A549 (cell line): ENCODE data around the gene SPEM1. TPM values are rescaled to one million over a fixed set of nuclear protein-coding genes. Genes with fewer than 3 reads are reported as not detected.

Experiments used
- ATAC-seq, 2 experiments: fragments of 200-7000 bp in 1 of 2; fragments of >200 bp in 1 of 2; cut with Nextera tagmentation in 1 of 2; cut with Tn5 transposase in 1 of 2; 3 replicates each; pipeline versions ENCODE4 v1.8.0 to v1.9.1; 2018 to 2020; ENCODE audit warnings: mild to moderate bottlenecking in 1 of 2, moderate library complexity in 1 of 2
- CTCF ChIA-PET: fragments of 300-600 bp; sonication (Branson Sonifier 250); formaldehyde crosslinking; extraction: SDS; loops from one replicate; lab custom pipeline; 2021; ENCODE audit warnings: antibody characterized with exemption, inconsistent platforms; lab: Yijun Ruan, JAX
- POLR2A ChIA-PET: fragments of 350-600 bp; formaldehyde crosslinking; extraction: SDS; loops from one replicate; lab custom pipeline; 2021; ENCODE audit warnings: antibody characterized with exemption, inconsistent platforms; lab: Yijun Ruan, JAX
- DNase-seq, 2 experiments: peaks; one replicate each; pipeline versions ENCODE4 v3.0.0 to v3.0.0-alpha.2; 2011 to 2016; ENCODE audit warnings: low read depth in 1 of 2, low spot score in 1 of 2
- FAIRE-seq: peaks from 2 replicates; lab custom pipeline; 2011; peaks lifted over from hg19 to GRCh38; lab: Jason Lieb, UNC
- H3K27ac ChIP-seq, 2 experiments: fragments of >200 bp; sonication (Bioruptor Twin); formaldehyde crosslinking; 3 replicates each; pipeline ENCODE4 v1.5.1; 2016 to 2017
- H3K4me1 ChIP-seq: fragments of >200 bp; sonication (Bioruptor Twin); formaldehyde crosslinking; 3 replicates; pipeline ENCODE4 v1.6.1; 2016
- H3K4me2 ChIP-seq: fragments of >200 bp; sonication (Bioruptor Twin); formaldehyde crosslinking; 3 replicates; pipeline ENCODE4 v1.6.1; 2016
- H3K4me3 ChIP-seq: fragments of >200 bp; sonication (Bioruptor Twin); formaldehyde crosslinking; 3 replicates; pipeline ENCODE4 v1.5.1; 2016
- H3K9me3 ChIP-seq: fragments of >200 bp; sonication (Bioruptor Twin); formaldehyde crosslinking; 3 replicates; pipeline ENCODE4 v1.6.1; 2016
- CHD2 ChIP-seq: fragments of 150-350 bp; IDR thresholded peaks from 2 replicates; pipeline ENCODE4 v1.6.1; 2014; ENCODE audit warnings: low read length; ENCODE audit not compliant: partially characterized antibody
- EHMT2 ChIP-seq: fragments of 200-600 bp; sonication (generic); IDR thresholded peaks from 2 replicates; pipeline ENCODE4 v1.6.1; 2016; ENCODE audit warnings: antibody characterized with exemption, low read depth, mild to moderate bottlenecking, moderate library complexity
- FOXS1 ChIP-seq: fragments of 250-450 bp; sonication (Bioruptor Pico); IDR thresholded peaks from 2 replicates; pipeline ENCODE4 v1.5.0; 2020; ENCODE audit warnings: mild to moderate bottlenecking, moderate library complexity
- HDAC2 ChIP-seq: fragments of 200-600 bp; sonication (generic); IDR thresholded peaks from 2 replicates; pipeline ENCODE4 v1.6.1; 2016
- JUN ChIP-seq, 2 experiments: fragments of >200 bp; sonication (Bioruptor Twin); formaldehyde crosslinking; IDR thresholded peaks; 2 replicates in 1 of 2; 3 replicates in 1 of 2; pipeline ENCODE4 v1.6.1; 2016 to 2017
- JUNB ChIP-seq: fragments of >200 bp; sonication (Bioruptor Twin); formaldehyde crosslinking; IDR thresholded peaks from 2 replicates; pipeline ENCODE4 v1.6.1; 2016
- KDM5A ChIP-seq: fragments of 200-600 bp; sonication (generic); IDR thresholded peaks from 2 replicates; pipeline ENCODE4 v1.6.1; 2016; ENCODE audit warnings: antibody characterized with exemption, mild to moderate bottlenecking
- MAFK ChIP-seq: fragments of 450-650 bp; IDR thresholded peaks from 2 replicates; pipeline ENCODE4 v1.6.1; 2014; ENCODE audit not compliant: partially characterized antibody
- MYC ChIP-seq: IDR thresholded peaks from 2 replicates; pipeline ENCODE4 v1.6.1; 2012; ENCODE audit warnings: mild to moderate bottlenecking, inconsistent platforms, low read length, improper control_type of control experiment, borderline replicate concordance
- NR3C1 ChIP-seq: fragments of >200 bp; sonication (Bioruptor Twin); formaldehyde crosslinking; IDR thresholded peaks from 3 replicates; pipeline ENCODE4 v1.6.1; 2017
- PHF8 ChIP-seq: fragments of 200-600 bp; sonication (generic); IDR thresholded peaks from 2 replicates; pipeline ENCODE4 v1.6.1; 2016; ENCODE audit warnings: low read depth, mild to moderate bottlenecking, antibody characterized with exemption, moderate library complexity, borderline replicate concordance
- POLR2A ChIP-seq: IDR thresholded peaks from 2 replicates; pipeline ENCODE4 v1.6.1; 2012; ENCODE audit warnings: mild to moderate bottlenecking, low read length
- RNF2 ChIP-seq: fragments of 200-600 bp; sonication (generic); IDR thresholded peaks from 2 replicates; pipeline ENCODE4 v1.6.1; 2016; ENCODE audit warnings: low read depth, mild to moderate bottlenecking, antibody characterized with exemption, moderate library complexity, borderline replicate concordance
- SREBF2 ChIP-seq: fragments of 450-650 bp; IDR thresholded peaks from 2 replicates; pipeline ENCODE4 v1.6.1; 2014; ENCODE audit warnings: mild to moderate bottlenecking, moderate library complexity
- TFCP2L1 ChIP-seq: fragments of 250-450 bp; sonication (Bioruptor Pico); IDR thresholded peaks from 2 replicates; pipeline ENCODE4 v1.5.0; 2021; ENCODE audit warnings: mild to moderate bottlenecking
- TP53 ChIP-seq: fragments of 250-450 bp; sonication (Bioruptor Pico); IDR thresholded peaks from 2 replicates; pipeline ENCODE4 v1.5.0; 2021; ENCODE audit warnings: mild to moderate bottlenecking, moderate library complexity
- ZFP36 ChIP-seq: fragments of 450-650 bp; IDR thresholded peaks from 2 replicates; pipeline ENCODE4 v1.6.1; 2014; ENCODE audit warnings: borderline replicate concordance; ENCODE audit not compliant: partially characterized antibody
- ZNF302 ChIP-seq: fragments of 250-450 bp; sonication (Bioruptor Pico); IDR thresholded peaks from 2 replicates; pipeline ENCODE4 v1.9.0; 2021; ENCODE audit warnings: inconsistent platforms, mild to moderate bottlenecking, moderate library complexity
- WGBS: methylation state at CpG from one replicate; pipeline ENCODE4 v1.1.6; 2017; ENCODE audit errors: missing lambda C conversion rate; 5-methylcytosine and 5-hydroxymethylcytosine counted together
- polyA plus RNA-seq, 4 experiments: library from polyadenylated mRNA; depleted of rRNA in 3 of 4; stranded (reverse); fragments of >200 nt; fragmentation: RNase III in 1 of 4; extraction: RNeasy Plus Mini Kit Qiagen cat#74134 plus additional on column Dnase treatment in 1 of 4; gene quantifications; 2 replicates in 3 of 4; 3 replicates in 1 of 4; pipeline ENCODE4 v1.2.3, GENCODE V29; 2011 to 2017
- TF ChIP-seq, protein P1 (sequence below): fragments of 200-600 bp; sonication (generic); IDR thresholded peaks from 2 replicates; pipeline ENCODE4 v1.6.1; 2016; ENCODE audit warnings: antibody characterized with exemption, mild to moderate bottlenecking, moderate library complexity
- TF ChIP-seq, protein P2 (sequence below): IDR thresholded peaks from 2 replicates; pipeline ENCODE4 v1.6.1; 2012; ENCODE audit warnings: low read depth, borderline replicate concordance
- TF ChIP-seq, protein P3 (sequence below): fragments of >200 bp; sonication (Bioruptor Twin); formaldehyde crosslinking; IDR thresholded peaks from 2 replicates; pipeline ENCODE4 v1.6.1; 2016
- TF ChIP-seq, protein P4 (sequence below): fragments of >200 bp; sonication (Bioruptor Twin); formaldehyde crosslinking; IDR thresholded peaks from 3 replicates; pipeline ENCODE4 v1.6.1; 2016
- TF ChIP-seq, protein P5 (sequence below): fragments of 250-450 bp; sonication (Bioruptor Pico); IDR thresholded peaks from 2 replicates; pipeline ENCODE4 v1.5.0; 2021; ENCODE audit warnings: mild to moderate bottlenecking, moderate library complexity, borderline replicate concordance
- TF ChIP-seq, protein P6 (sequence below): fragments of 150-350 bp; IDR thresholded peaks from 2 replicates; pipeline ENCODE4 v1.6.1; 2014; ENCODE audit warnings: low read depth, mild to moderate bottlenecking, low read length
- TF ChIP-seq, protein P7 (sequence below): IDR thresholded peaks from 2 replicates; pipeline ENCODE4 v1.6.1; 2012

SPEM1 gene
- polyA plus RNA-seq, 2 of the 4 experiments (the other 2 are of a cell fraction), result 0.09 TPM; not detected in 1

DNA sequence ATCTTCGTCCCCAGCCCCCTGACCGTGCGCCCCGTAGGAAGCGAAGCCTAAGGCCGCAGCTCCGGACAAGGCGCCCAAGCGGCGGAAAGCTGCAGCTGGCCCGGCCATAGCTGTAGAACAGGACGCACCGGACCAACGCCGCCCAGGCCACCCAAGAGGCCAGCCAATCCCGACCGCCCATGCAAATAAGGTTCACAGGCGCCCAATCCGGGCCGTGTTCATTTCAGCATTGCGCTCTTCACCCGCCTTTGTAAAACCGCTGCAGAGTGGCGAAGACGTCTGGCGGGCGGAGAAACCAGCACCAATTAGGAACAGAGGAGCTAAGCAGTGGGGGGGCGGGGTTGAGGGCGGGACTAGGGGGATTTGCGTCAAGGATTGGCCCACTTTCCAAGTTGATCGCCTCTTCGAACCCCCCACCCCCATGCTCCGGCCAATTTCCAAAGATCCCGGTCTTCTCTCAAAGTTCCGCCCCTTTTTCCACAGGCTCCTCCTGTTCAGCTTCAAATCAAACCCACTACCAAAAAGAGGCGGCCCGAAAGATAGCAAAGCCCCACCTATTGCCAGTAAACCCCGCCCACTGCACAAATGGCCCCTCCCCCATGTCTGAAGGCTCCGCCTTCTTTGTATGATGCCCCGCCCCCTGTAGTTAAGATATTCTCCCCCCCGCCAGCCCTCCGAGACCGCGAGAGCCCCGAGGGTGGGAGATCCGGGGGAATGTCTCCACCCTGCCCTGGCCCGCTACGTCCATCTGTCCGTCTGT is 16.0 kb upstream of the SPEM1 start, which contains the start of gene TMEM256 (continued):
- TF ChIP-seq, protein P1, sequence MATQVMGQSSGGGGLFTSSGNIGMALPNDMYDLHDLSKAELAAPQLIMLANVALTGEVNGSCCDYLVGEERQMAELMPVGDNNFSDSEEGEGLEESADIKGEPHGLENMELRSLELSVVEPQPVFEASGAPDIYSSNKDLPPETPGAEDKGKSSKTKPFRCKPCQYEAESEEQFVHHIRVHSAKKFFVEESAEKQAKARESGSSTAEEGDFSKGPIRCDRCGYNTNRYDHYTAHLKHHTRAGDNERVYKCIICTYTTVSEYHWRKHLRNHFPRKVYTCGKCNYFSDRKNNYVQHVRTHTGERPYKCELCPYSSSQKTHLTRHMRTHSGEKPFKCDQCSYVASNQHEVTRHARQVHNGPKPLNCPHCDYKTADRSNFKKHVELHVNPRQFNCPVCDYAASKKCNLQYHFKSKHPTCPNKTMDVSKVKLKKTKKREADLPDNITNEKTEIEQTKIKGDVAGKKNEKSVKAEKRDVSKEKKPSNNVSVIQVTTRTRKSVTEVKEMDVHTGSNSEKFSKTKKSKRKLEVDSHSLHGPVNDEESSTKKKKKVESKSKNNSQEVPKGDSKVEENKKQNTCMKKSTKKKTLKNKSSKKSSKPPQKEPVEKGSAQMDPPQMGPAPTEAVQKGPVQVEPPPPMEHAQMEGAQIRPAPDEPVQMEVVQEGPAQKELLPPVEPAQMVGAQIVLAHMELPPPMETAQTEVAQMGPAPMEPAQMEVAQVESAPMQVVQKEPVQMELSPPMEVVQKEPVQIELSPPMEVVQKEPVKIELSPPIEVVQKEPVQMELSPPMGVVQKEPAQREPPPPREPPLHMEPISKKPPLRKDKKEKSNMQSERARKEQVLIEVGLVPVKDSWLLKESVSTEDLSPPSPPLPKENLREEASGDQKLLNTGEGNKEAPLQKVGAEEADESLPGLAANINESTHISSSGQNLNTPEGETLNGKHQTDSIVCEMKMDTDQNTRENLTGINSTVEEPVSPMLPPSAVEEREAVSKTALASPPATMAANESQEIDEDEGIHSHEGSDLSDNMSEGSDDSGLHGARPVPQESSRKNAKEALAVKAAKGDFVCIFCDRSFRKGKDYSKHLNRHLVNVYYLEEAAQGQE, result peak; percentile 78
- TF ChIP-seq TFCP2L1, result no peak
- peak in 1 of 2 experiments; percentile 80; a peak in 3 of 5 replicates for TF ChIP-seq JUN (IDR thresholded peaks at IDR 0.05)
- peak; percentile 33; the same call in 1 of the 2 replicates for TF ChIP-seq SREBF2
- no peak for TF ChIP-seq HDAC2
- no peak for TF ChIP-seq JUNB
- TF ChIP-seq, protein P2, sequence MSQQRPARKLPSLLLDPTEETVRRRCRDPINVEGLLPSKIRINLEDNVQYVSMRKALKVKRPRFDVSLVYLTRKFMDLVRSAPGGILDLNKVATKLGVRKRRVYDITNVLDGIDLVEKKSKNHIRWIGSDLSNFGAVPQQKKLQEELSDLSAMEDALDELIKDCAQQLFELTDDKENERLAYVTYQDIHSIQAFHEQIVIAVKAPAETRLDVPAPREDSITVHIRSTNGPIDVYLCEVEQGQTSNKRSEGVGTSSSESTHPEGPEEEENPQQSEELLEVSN, result 0 out of 2 replicates have a peak, but pooled peaks have one; percentile 3
- TF ChIP-seq, protein P3, sequence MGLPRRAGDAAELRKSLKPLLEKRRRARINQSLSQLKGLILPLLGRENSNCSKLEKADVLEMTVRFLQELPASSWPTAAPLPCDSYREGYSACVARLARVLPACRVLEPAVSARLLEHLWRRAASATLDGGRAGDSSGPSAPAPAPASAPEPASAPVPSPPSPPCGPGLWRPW, result no peak
- TF ChIP-seq FOXS1 (CRISPR knock-in tag), result no peak
- TF ChIP-seq ZFP36, result no peak

DNA sequence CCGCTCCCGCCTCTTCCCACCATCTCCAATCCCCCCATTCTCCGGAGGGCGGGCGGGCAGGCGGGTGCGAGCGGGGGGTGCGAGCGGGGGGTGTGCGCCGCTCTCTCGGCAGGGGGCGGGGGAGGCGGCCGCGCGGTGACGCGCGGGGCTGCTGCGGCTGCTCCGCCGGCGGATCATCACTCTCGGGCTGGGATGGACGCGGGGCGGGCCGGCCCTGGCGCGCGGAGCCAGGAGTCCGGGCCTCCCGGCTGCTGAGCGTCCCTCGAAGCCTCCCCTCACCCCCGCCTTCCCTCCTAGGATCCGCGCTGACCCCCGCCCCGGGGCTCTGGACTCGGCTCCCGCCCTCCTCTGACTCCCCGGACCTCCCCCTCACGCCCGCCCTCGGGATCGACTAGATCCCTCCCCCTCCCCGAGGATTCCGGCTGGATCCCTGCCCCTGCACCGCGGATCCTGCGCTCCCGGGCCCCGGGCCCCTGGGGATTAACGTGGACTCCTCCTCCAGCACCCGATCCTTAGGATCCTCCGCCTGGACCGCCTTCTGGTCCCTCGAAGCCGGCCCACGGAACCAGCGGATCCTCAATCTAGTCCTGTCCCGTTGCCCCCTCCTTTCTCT is 15.3 kb upstream of the SPEM1 start:
- H3K4me1 ChIP-seq, result peaks cover 28% of the 10 kb centered on the region
- peak overlapping the region; percentile 88 for H3K4me3 ChIP-seq
- peak in 1 of 2 experiments; percentile 56 for DNase-seq
- WGBS, result under 1% methylated on average over 25 of the region's 65 CpGs
- peak overlapping the region; percentile 99 for H3K4me2 ChIP-seq
- ATAC-seq, result peak; percentile 38 to 43
- peak overlapping the region; percentile 81 to 92 for H3K27ac ChIP-seq
- POLR2A ChIA-PET, result interaction anchor here (0.8 to 2.4 kb wide), 20 partner anchors 10 to 282 kb away, joined by 3 to 26 read pairs (median 6); partner anchors contain the start of genes CHRNB1, MPDU1, PLSCR3 and POLR2A
- CTCF ChIA-PET, result interaction anchor here (0.7 to 3.4 kb wide), 8 partner anchors 32 to 156 kb away, joined by 3 to 29 read pairs (median 7); partner anchors contain the start of gene SENP3
- no peaks in the 10 kb centered on the region for H3K9me3 ChIP-seq
- FAIRE-seq, result no peak
- TF ChIP-seq POLR2A, result peak; percentile 44; the same call in 1 of the 2 replicates
- TF ChIP-seq NR3C1, result no peak
- TF ChIP-seq KDM5A, result no peak
- no peak for TF ChIP-seq MYC
- peak; percentile 82 for TF ChIP-seq PHF8
- no peak for TF ChIP-seq MAFK
- no peak for TF ChIP-seq ZNF302
- TF ChIP-seq, protein P4, sequence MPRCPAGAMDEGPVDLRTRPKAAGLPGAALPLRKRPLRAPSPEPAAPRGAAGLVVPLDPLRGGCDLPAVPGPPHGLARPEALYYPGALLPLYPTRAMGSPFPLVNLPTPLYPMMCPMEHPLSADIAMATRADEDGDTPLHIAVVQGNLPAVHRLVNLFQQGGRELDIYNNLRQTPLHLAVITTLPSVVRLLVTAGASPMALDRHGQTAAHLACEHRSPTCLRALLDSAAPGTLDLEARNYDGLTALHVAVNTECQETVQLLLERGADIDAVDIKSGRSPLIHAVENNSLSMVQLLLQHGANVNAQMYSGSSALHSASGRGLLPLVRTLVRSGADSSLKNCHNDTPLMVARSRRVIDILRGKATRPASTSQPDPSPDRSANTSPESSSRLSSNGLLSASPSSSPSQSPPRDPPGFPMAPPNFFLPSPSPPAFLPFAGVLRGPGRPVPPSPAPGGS, result 0 out of 3 replicates have a peak, but pooled peaks have one; percentile 58
- no peak for TF ChIP-seq SREBF2
- no peak for TF ChIP-seq CHD2
- TF ChIP-seq, protein P5, sequence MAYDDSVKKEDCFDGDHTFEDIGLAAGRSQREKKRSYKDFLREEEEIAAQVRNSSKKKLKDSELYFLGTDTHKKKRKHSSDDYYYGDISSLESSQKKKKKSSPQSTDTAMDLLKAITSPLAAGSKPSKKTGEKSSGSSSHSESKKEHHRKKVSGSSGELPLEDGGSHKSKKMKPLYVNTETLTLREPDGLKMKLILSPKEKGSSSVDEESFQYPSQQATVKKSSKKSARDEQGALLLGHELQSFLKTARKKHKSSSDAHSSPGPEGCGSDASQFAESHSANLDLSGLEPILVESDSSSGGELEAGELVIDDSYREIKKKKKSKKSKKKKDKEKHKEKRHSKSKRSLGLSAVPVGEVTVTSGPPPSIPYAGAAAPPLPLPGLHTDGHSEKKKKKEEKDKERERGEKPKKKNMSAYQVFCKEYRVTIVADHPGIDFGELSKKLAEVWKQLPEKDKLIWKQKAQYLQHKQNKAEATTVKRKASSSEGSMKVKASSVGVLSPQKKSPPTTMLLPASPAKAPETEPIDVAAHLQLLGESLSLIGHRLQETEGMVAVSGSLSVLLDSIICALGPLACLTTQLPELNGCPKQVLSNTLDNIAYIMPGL (CRISPR knock-in tag), result no peak
- no peak for TF ChIP-seq TP53 (CRISPR knock-in tag)
- TF ChIP-seq RNF2, result no peak
- no peak for TF ChIP-seq EHMT2
- TF ChIP-seq, protein P6, sequence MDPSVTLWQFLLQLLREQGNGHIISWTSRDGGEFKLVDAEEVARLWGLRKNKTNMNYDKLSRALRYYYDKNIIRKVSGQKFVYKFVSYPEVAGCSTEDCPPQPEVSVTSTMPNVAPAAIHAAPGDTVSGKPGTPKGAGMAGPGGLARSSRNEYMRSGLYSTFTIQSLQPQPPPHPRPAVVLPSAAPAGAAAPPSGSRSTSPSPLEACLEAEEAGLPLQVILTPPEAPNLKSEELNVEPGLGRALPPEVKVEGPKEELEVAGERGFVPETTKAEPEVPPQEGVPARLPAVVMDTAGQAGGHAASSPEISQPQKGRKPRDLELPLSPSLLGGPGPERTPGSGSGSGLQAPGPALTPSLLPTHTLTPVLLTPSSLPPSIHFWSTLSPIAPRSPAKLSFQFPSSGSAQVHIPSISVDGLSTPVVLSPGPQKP, result no peak
- TF ChIP-seq JUNB, result no peak
- TF ChIP-seq, protein P7, sequence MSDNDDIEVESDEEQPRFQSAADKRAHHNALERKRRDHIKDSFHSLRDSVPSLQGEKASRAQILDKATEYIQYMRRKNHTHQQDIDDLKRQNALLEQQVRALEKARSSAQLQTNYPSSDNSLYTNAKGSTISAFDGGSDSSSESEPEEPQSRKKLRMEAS, result no peak
